Retinal pigment epithelial cell (primary cell): ENCODE results near the gene MMP17.
A peak's percentile ranks its signal among the peaks of the same experiment; 100 is the strongest.

Source experiments
- DNase-seq: peaks from one replicate; pipeline ENCODE4 v3.0.0-alpha.2; 2010; ENCODE audit warnings: low read depth
- H3K4me3 ChIP-seq: 2 replicates; pipeline ENCODE4 v1.5.1; 2011; ENCODE audit warnings: mild to moderate bottlenecking, low read length, control low read depth, moderate library complexity
- CTCF ChIP-seq: conservative IDR thresholded peaks from 2 replicates; pipeline ENCODE4 v1.5.1; 2011; ENCODE audit warnings: low read depth, low read length, control low read depth, inconsistent platforms

MMP17 gene

GRCh38 chr12:131827961-131828534, at the start of gene MMP17:
MMP17 (plus strand) TSS chr12:131828393; CDS start chr12:131828495, 102 bp downstream.
- TF ChIP-seq CTCF: no peak
- peak within 1 kb of the TSS; percentile 8 for H3K4me3 ChIP-seq
- no peak for DNase-seq

GRCh38 chr12:131779027-131779426, 49.2 kb upstream of the MMP17 start:
- TF ChIP-seq CTCF: no peak
- H3K4me3 ChIP-seq: no peak overlapping the region
- no peak for DNase-seq

GRCh38 chr12:131782061-131782460, 46.1 kb upstream of the MMP17 start:
- DNase-seq: no peak
- no peak for TF ChIP-seq CTCF
- no peak overlapping the region for H3K4me3 ChIP-seq

GRCh38 chr12:131783915-131784541, 44.2 kb upstream of the MMP17 start:
- TF ChIP-seq CTCF: no peak
- peak; percentile 52 for DNase-seq
- peak overlapping the region; percentile 40 for H3K4me3 ChIP-seq

GRCh38 chr12:131784909-131785762, 43.1 kb upstream of the MMP17 start:
- DNase-seq: no peak
- H3K4me3 ChIP-seq: no peak overlapping the region
- TF ChIP-seq CTCF: no peak

GRCh38 chr12:131785763-131786330, 42.3 kb upstream of the MMP17 start:
- DNase-seq: no peak
- no peak overlapping the region for H3K4me3 ChIP-seq
- TF ChIP-seq CTCF: no peak
